Skeletal muscle cell (primary cell): ENCODE data around the gene CACNA2D3.
"Not testable (repeated sequence)": the region's sequence is repeated elsewhere in the genome, so short reads cannot be mapped to it uniquely, and the experiment has no call there.

Source experiments
- DNase-seq: peaks from one replicate; pipeline ENCODE4 v3.0.0-alpha.2; 2010; ENCODE audit warnings: low read depth
- H3K4me3 ChIP-seq: 2 replicates; pipeline ENCODE4 v1.5.1; 2011; ENCODE audit warnings: low read depth, mild to moderate bottlenecking, control low read depth, low read length, moderate library complexity

The CACNA2D3 gene

GRCh38 chr3:54122324-54123002 is at the start of gene CACNA2D3:
CACNA2D3 (plus strand) TSS chr3:54122552.
- DNase-seq: no peak
- peak within 1 kb of the TSS; percentile 42 for H3K4me3 ChIP-seq

- no peak for DNase-seq
- H3K4me3 ChIP-seq: no peak overlapping the region
These were observed 49.0 kb upstream of the CACNA2D3 start for GRCh38 chr3:54073386-54073785.

DNA sequence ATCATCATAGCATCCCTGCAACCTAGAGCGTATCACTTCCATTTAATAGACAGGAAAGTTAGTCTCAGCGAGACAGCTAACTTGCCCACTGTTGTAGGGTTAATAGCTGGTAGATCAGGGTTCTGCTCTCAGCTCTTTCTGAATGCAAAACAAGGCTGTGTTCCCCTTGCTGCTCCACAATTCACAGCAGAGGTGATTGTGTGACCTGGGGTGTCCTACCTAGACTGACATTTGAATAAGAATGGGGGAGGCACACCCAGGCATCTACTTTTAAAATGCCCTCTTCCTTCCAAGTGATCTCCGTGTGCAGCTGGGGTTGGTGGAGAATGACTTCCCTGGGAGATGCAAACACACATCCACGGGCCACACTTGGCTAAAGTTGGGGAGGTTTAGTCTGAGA is 43.0 kb upstream of the CACNA2D3 start:
- DNase-seq: no peak
- H3K4me3 ChIP-seq: no peak overlapping the region

- no peak for DNase-seq
These were observed 42.5 kb upstream of the CACNA2D3 start for GRCh38 chr3:54079730-54080325.

GRCh38 chr3:54083921-54084320 is 38.4 kb upstream of the CACNA2D3 start:
- H3K4me3 ChIP-seq: no peak overlapping the region
- DNase-seq: no peak

More at GRCh38 chr3:54079730-54080325, 42.5 kb upstream of the CACNA2D3 start:
- H3K4me3 ChIP-seq: no peak overlapping the region

DNA sequence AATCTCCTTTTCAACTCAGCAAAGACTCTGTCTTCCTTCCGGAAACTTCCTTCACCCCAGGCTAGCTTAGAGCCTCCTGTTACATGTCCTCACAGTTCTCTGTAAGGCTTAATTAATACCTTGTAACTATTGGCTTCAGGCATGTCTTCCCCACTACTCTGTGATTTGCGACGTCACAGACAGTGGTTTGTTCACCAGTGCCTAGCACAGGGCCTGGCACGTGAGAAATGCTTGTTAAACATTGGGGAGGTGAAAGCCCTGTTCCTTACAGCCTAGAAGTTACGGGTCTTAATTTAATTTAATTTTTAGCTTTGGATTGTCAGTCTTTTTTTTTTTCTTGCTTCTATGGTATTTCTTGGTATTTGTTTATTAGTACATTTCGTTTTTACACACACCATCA is 36.4 kb upstream of the CACNA2D3 start:
- H3K4me3 ChIP-seq: no peak overlapping the region
- no peak for DNase-seq

DNA sequence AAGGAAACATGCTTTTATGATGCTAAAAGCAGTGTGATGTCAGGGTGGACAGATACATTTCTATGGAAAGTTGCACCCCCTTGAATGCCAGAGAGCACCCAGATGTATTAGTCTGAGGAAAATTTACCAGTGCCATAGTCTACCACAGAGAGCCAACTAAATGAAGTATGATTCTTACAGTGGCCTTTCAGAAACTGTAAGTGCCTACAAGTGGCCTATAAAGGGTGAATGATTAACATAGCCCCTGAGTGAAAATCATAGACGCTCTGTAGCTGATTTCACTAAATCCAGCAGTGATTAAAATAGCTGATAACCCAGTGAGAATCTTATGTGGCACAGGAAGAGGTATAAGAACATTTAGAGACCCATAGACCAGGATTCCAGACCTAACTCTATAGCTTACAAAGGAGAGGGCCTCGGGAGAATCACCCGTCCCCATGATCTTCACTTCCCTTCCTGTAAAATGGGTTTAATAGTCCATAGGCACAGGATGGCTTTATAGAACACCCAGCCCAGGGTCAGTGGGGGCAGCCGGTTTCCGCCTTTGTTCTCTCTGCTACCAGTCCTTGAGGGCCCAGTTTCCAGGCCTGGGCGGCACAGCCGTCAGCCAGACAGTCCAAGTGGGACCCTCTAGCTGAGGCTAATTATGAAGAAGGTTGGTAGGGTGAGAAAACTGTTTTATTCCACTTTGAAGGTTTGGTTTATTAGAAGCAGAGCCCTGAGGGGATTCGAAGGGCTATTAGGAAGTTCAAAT is 35.5 kb upstream of the CACNA2D3 start:
- no peak overlapping the region for H3K4me3 ChIP-seq
- no peak for DNase-seq

DNA sequence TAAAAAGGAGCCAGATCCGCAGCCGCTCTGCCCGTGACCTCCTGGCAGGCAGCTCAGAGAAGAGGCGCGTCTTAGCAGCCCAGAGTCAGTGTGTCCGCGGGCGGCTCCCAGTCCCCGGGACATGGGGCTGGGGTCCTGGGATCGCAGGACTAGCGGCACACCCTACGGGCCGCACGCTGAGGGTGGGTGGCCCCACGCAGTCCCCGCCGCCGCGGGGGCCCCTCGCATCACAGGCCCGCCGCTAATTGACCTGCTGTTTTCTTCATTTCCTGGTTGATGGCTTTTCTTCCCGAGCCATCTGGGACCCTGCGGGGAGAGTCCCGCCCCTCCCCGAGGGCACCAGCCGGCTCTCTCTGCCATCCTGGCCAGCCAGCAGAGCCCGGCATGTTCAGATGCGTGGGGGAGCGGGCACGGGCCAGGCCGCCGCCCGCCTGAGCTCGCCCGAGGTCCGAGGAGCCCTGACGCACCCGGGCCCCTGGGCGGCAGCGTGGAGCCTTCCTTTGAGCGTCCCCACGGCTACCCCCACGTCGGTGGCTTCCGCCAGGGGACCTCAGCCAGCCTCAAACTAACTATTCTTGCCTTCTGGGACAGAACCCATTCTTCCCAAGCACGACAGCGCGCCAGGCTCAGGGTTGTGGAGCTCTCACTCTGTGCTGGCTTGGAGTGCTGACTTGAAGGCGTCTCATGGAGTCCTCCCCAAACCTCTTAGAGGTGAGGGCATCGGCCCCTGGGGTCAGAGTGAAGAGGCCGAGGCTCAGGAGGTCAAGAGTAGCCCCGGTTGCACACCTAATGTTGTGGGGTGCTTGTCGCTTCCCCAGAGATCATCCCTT is 34.6 kb upstream of the CACNA2D3 start:
- no peak overlapping the region for H3K4me3 ChIP-seq
- no peak for DNase-seq

DNA sequence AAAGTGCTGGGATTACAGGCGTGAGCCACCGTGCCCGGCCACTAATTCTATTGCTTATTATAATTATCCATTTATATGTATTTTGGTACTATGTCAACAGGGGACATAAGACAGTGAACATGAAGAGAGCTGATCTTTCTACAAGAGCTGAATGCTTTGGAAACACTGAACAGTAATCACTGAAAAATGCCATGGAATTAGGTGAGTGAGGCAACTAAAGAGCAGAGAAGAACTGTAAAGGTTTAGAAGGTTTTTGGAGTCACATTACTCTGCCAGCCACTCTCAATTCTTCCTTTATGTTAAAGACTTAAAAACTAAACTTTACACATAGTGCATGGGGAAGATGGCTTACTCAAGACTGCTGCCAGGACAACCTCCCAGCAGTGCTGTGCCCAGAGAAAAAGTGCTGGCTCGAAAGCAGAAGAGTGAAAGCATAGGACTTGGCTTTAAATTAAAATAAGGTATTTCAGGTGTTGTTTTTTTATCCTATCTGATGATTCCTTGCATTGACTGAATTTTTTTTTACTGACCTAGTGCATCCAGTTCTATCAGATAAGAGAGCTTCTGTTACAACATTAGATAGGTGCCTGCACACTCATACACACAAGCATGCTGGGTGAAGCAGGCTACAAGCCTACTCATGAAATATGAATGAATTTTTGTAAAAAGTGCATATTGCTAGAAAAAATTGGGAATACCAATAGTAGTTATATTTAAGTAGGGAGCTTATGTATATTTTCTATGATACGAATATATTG is 28.7 kb upstream of the CACNA2D3 start:
- DNase-seq: no peak
- no peak overlapping the region for H3K4me3 ChIP-seq

- no peak for DNase-seq
- no peak overlapping the region for H3K4me3 ChIP-seq
These were observed 27.4 kb upstream of the CACNA2D3 start for GRCh38 chr3:54094926-54095325.

DNA sequence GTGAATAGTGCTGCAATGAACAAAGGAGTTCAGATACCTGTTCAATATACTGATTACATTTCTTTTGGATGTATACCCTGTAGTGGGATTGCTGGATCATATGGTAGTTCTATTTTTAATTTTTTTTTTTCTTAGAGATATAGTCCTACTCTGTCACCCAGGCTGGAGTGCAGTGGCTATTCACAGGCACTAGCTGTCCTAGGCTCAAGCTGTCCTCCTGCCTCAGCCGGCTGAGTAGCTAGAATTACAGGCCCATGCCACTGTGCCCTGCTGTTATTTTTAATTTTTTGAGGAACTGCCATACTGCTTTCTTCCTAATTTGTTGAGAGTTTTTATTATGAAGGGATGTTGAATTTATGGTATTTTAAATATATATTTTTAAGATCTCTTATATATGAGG is 23.0 kb upstream of the CACNA2D3 start:
- DNase-seq: no peak
- H3K4me3 ChIP-seq: no peak overlapping the region

GRCh38 chr3:54104084-54104483 is 18.3 kb upstream of the CACNA2D3 start:
- DNase-seq: no peak
- no peak overlapping the region for H3K4me3 ChIP-seq

DNA sequence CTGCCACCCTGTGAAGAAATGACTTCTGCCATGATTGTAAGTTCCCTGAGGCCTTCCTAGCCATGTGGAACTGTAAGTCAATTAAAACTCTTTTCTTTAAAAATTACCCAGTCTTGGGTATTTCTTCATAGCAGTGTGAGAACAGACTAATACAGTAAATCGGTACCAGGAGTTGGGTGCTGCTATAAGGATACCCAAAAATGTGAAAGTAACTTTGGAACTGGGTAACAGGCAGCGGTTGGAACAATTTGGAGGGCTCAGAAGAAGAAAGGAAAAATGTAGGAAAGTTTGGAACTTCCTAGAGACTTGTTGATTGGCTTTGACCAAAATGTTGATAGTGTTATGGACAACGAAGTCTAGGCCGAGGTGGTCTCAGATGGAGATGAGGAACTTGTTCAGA is 6.2 kb upstream of the CACNA2D3 start:
- not testable (repeated sequence) for DNase-seq, H3K4me3 ChIP-seq

- DNase-seq: no peak
- no peak overlapping the region for H3K4me3 ChIP-seq
These were observed 1.5 kb upstream of the CACNA2D3 start for GRCh38 chr3:54120657-54121413.

DNA sequence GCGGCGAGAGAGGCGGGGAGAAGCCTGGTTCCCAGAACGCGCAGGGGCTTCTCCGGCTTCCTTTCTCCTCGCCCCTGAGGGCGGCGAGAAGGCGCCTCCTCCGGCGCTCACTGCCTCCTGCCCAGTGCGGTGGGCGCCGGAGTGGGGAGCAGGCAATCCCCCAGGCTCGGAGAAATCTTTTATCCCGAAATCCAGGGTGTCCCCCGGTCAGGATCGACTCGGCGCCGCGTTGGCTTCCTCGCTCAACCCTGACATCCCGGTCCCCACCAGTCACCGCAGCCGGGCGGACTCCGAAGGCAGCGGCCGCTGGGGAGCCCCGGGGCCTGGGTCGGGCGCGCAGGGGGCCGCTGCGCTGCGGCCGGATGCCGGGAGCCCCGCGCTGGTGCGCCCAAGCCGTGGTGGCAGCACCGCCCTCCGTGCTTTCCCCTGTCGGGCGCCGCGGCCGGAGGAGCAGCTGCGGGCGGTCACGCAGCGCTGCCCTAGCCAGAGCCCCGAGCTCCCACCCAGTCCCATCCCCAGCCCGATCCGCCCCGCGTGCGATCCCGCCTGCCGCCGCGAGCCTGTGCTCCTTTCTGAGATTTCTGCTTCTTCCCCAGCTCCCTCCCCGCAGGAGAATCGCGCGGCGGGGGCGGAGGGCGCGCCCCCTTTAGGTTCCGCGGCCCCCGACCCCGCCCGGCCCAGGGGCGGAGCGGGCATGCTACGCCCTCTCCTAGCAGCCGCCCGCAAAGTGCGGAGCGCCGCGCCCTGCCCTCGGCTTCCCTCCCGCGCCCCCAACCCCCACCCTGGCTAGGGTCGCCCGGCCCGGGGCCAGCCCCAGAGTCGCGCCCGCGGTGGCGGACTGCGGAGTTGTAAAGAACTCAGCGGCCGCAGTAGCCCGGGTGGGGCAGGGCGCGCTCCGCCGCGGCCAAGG is 683 bp upstream of the CACNA2D3 start:
- DNase-seq: no peak
- H3K4me3 ChIP-seq: peak overlapping the region; percentile 42

GRCh38 chr3:54123003-54123775 is 837 bp downstream of the CACNA2D3 start:
- no peak for DNase-seq

DNA sequence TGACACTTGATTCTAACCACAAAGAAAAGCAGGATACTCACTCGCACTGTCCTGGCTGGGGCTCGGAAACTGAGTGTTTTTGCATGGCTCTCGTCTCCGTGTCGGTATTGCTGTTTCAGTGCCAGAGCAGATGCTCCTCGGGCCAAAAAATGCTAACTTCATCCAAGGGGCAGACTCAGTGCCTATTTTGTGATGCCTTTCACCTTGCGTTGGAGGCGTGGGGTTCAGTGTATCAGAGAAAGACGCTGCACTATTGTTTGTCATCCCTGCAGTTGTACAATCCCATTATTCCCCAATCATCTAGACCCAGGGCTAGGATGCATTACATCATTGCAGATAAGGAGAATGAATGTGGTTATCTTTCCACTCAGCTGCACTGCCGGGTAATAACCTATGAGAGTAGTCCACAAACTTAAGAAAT is 1.4 kb downstream of the CACNA2D3 start:
- no peak overlapping the region for H3K4me3 ChIP-seq
- DNase-seq: no peak

More at GRCh38 chr3:54123003-54123775, 837 bp downstream of the CACNA2D3 start:
- no peak overlapping the region for H3K4me3 ChIP-seq
